GM12878 (cell line): ENCODE results near the gene IL17RA. TPM values are rescaled to one million over a fixed set of nuclear protein-coding genes. Genes with fewer than 3 reads are reported as not detected.

Experiments used
- ATAC-seq: fragments of 200-7000 bp; cut with Tn5 transposase; 3 replicates; pipeline ENCODE4 v1.9.1; 2020; ENCODE audit warnings: mild to moderate bottlenecking, moderate library complexity
- BruUV-seq: library from RNA; stranded (reverse); fragments of 400-500 nt; replicated peaks from 2 replicates; lab custom pipeline; 2021; lab: Mats Ljungman, UMichigan
- CTCF ChIA-PET: fragments of 300-600 bp; sonication (Branson Sonifier 250); formaldehyde crosslinking; extraction: SDS; loops from one replicate; lab custom pipeline; 2021; ENCODE audit warnings: inconsistent platforms; lab: Yijun Ruan, JAX
- POLR2A ChIA-PET: fragments of 350-600 bp; formaldehyde crosslinking; extraction: SDS; loops from one replicate; lab custom pipeline; 2021; ENCODE audit warnings: inconsistent platforms; lab: Charles Lee
- RAD21 ChIA-PET: fragments of 300-600 bp; sonication (Branson Sonifier 250); formaldehyde crosslinking; loops from one replicate; lab custom pipeline; 2023; ENCODE audit warnings: antibody characterized with exemption; ENCODE audit not compliant: unreplicated experiment; lab: Charles Lee
- SMC1A ChIA-PET: fragments of 300-600 bp; sonication (Branson Sonifier 250); formaldehyde crosslinking; loops from one replicate; lab custom pipeline; 2023; ENCODE audit not compliant: unreplicated experiment, uncharacterized antibody; lab: Charles Lee
- DNase-seq: peaks from one replicate; pipeline ENCODE4 v3.0.0-alpha.2; 2011; ENCODE audit warnings: low read depth, low spot score
- FAIRE-seq: peaks from 3 replicates; lab custom pipeline; 2011; peaks lifted over from hg19 to GRCh38; lab: Jason Lieb, UNC
- H2AFZ ChIP-seq: 2 replicates; pipeline ENCODE4 v1.6.0; 2011; ENCODE audit warnings: low read depth, low read length, control low read depth; ENCODE audit not compliant: control insufficient read depth
- H3K27ac ChIP-seq: 2 replicates; pipeline ENCODE4 v1.5.1; 2011; ENCODE audit warnings: control low read depth; ENCODE audit not compliant: control insufficient read depth, insufficient read depth
- H3K27me3 ChIP-seq, 2 experiments: replicated peaks in 1 of 2; 2 replicates each; pipeline versions ENCODE4 v1.6.0 to v1.6.1; 2011; ENCODE audit warnings: low read length in 1 of 2; ENCODE audit not compliant: control insufficient read depth in 2 of 2, insufficient read depth in 2 of 2
- H3K36me3 ChIP-seq, 2 experiments: 2 replicates each; pipeline ENCODE4 v1.5.1; 2011; ENCODE audit warnings: low read length in 1 of 2; ENCODE audit not compliant: control insufficient read depth in 2 of 2, insufficient read depth in 2 of 2
- H3K4me1 ChIP-seq: 2 replicates; pipeline ENCODE4 v1.6.1; 2011; ENCODE audit warnings: mild to moderate bottlenecking, low read length, moderate library complexity, mixed read lengths; ENCODE audit not compliant: control insufficient read depth, insufficient read depth
- H3K4me2 ChIP-seq: 2 replicates; pipeline ENCODE4 v1.6.0; 2011; ENCODE audit warnings: control low read depth; ENCODE audit not compliant: control insufficient read depth, insufficient read depth
- H3K4me3 ChIP-seq: fragments of 200-600 bp; sonication (generic); 2 replicates; pipeline ENCODE4 v1.5.1; 2016
- H3K79me2 ChIP-seq: 2 replicates; pipeline ENCODE4 v1.6.0; 2011; ENCODE audit warnings: low read length; ENCODE audit not compliant: control insufficient read depth, insufficient read depth
- H3K9ac ChIP-seq: 2 replicates; pipeline ENCODE4 v1.8.0; 2011; ENCODE audit warnings: low read length, control low read depth, mixed read lengths; ENCODE audit not compliant: control insufficient read depth, insufficient read depth
- H3K9me3 ChIP-seq: replicated peaks from 3 replicates; pipeline ENCODE4 v1.5.1; 2011; ENCODE audit warnings: mild to moderate bottlenecking, low read length; ENCODE audit not compliant: control insufficient read depth, insufficient read depth
- H4K20me1 ChIP-seq: 2 replicates; pipeline ENCODE4 v1.6.0; 2011; ENCODE audit not compliant: control insufficient read depth, insufficient read depth
- CREB1 ChIP-seq: IDR thresholded peaks from 2 replicates; pipeline ENCODE4 v1.6.1; 2012; ENCODE audit warnings: low read depth, mild to moderate bottlenecking, inconsistent platforms
- FOXM1 ChIP-seq: IDR thresholded peaks from 2 replicates; pipeline ENCODE4 v1.6.1; 2012; ENCODE audit warnings: low read depth, mild to moderate bottlenecking, inconsistent platforms, low read length, moderate library complexity
- MEF2A ChIP-seq: IDR thresholded peaks from 2 replicates; pipeline ENCODE4 v1.6.1; 2011; ENCODE audit warnings: low read depth, mild to moderate bottlenecking, low read length, moderate library complexity; ENCODE audit not compliant: insufficient read depth
- POLR2AphosphoS2 ChIP-seq: IDR thresholded peaks from 2 replicates; pipeline ENCODE4 v1.6.1; 2011; ENCODE audit warnings: low read depth, mild to moderate bottlenecking, low read length, improper control_type of control experiment, moderate library complexity
- RFX5 ChIP-seq: IDR thresholded peaks from 2 replicates; pipeline ENCODE4 v1.6.1; 2011; ENCODE audit warnings: low read depth, low read length, improper control_type of control experiment
- WRNIP1 ChIP-seq: IDR thresholded peaks from 2 replicates; pipeline ENCODE4 v1.6.1; 2011; ENCODE audit warnings: low read depth, low read length, improper control_type of control experiment, borderline replicate concordance
- ZNF217 ChIP-seq: fragments of 450-650 bp; IDR thresholded peaks from 2 replicates; pipeline ENCODE4 v1.6.1; 2017; ENCODE audit warnings: antibody characterized with exemption, mild to moderate bottlenecking
- WGBS: methylation state at CpG from one replicate; pipeline ENCODE4 v1.1.6; 2016; ENCODE audit warnings: low lambda C conversion rate; ENCODE audit not compliant: insufficient replicate concordance, insufficient coverage; ENCODE audit errors: missing lambda C conversion rate; 5-methylcytosine and 5-hydroxymethylcytosine counted together
- in situ Hi-C: fragments of 300-500 bp; cut with MboI; formaldehyde crosslinking; loops from 9 replicates; pipeline ENCODE4 v1.14.3; 2018; ENCODE audit warnings: mixed read lengths
- intact Hi-C: fragments of 100-400 bp; cut with micrococcal nuclease; formaldehyde crosslinking; loops from one replicate; pipeline ENCODE4 v1.14.2; 2022; ENCODE audit not compliant: unreplicated experiment
- polyA plus RNA-seq, 11 experiments: library from polyadenylated mRNA; depleted of rRNA in 4 of 11; unstranded in 6 of 11; stranded (reverse) in 5 of 11; fragments of >200 nt; fragmentation: Nextera tagmentation in 4 of 11; fragmentation: Illumina TruSeq in 1 of 11; extraction: Ambion mirVana in 4 of 11; extraction: Trizol in 1 of 11; gene quantifications; 1 replicate in 1 of 11; 2 replicates in 10 of 11; pipeline versions ENCODE4 v1.2.1 to v1.2.3, GENCODE V29; 2011 to 2016; ENCODE audit warnings: inconsistent platforms in 2 of 11, missing spikeins in 2 of 11, low read depth in 1 of 11
- total RNA-seq, 4 experiments: library from RNA; depleted of rRNA in 3 of 4; stranded (reverse); fragments of >200 nt in 3 of 4; fragmentation: Illumina TruSeq in 1 of 4; extraction: Trizol in 1 of 4; gene quantifications; 2 replicates each; pipeline versions ENCODE4 v1.2.1 to v1.2.3, GENCODE V29; 2013 to 2021

IL17RA gene
- total and polyA plus RNA-seq, 10 of the 15 experiments (the other 5 are each of a cell fraction or from before 2014, with no cell fraction given) = 0.71 to 10.2 (median 4.2) TPM

DNA sequence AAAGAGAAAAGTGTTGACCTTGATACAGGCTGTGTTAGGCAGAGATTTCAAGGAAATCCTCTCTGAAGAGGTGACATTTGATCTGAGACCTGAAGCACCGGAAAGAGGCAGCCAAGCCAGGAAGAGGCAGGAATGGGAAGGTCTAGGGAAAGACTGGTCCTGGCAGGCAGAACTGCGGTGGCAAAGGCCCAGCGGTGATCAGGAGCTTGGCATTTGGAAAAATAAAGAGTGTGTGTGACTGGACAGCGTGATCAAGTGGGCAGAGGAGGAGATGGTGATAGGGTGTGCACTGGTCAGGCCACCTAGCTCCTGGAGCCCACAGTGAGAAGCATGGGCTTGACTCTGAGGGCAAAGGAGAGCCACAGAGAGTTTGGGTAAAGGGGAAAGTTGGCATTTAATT lies 49.6 kb upstream of the IL17RA start:
- no TSS peak for BruUV-seq
- WGBS = 100% methylated on average over 4 of the region's 4 CpGs
- Histone ChIP-seq H2AFZ (no peak overlapping the region), H3K4me2 (no peak overlapping the region), H3K9me3 (no peaks in the 10 kb centered on the region), H3K27ac (no peak overlapping the region), H3K9ac (no peak overlapping the region), H3K79me2 (peaks cover 15% of the 10 kb centered on the region), H3K27me3 (no peaks in the 10 kb centered on the region), H3K4me3 (no peak overlapping the region), H3K36me3 (no peaks in the 10 kb centered on the region), H4K20me1 (no peaks in the 10 kb centered on the region), H3K4me1 (no peaks in the 10 kb centered on the region)
- intact Hi-C loops (no loop called here), in situ Hi-C loops (no loop called here)
- ATAC-seq (no peak), FAIRE-seq (no peak), DNase-seq (no peak)
- TF ChIP-seq WRNIP1 (no peak), MEF2A (no peak), ZNF217 (no peak), RFX5 (no peak), FOXM1 (no peak), POLR2AphosphoS2 (no peak), CREB1 (no peak)
- ChIA-PET RAD21 (interaction anchor here (0.6 kb wide), 1 partner anchor 308 kb away, joined by 5 read pairs; no protein-coding TSS in a partner anchor), SMC1A (no interaction called here), CTCF (interaction anchor here (1.3 to 1.6 kb wide), 2 partner anchors 19 to 137 kb away, joined by 4 to 5 read pairs; no protein-coding TSS in a partner anchor), POLR2A (no interaction called here)
